HG03025 (cell line): ENCODE results near the gene POLQ.
"Not testable (repeated sequence)": the region's sequence is repeated elsewhere in the genome, so short reads cannot be mapped to it uniquely, and the experiment has no call there.

ENCODE experiments used
- ATAC-seq: cut with Tn5 transposase; IDR thresholded peaks from one replicate; pipeline ENCODE4 v1.9.1; 2021; ENCODE audit warnings: mild to moderate bottlenecking, moderate library complexity; ENCODE audit not compliant: unreplicated experiment, low FRiP score

Gene POLQ

DNA sequence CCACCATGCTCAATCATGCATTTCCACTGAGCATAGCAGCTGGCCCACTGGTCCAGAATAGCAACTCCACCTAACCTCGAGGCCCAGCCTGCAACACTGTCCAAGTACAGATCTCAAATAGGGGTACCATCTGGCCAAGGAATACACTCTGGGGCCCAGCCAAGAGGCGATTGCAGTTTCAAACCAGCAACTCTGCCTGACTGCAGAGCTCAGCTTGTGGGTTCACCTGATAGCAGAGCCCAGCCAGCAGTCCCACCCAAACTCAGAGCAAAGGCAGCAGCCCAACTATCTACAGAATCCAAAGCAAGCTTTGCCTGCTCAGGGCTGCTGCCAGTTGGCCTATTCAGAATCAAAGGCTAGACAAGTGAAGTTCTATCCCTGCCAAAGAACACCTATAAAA lies 30.5 kb downstream of the POLQ start:
- no peak for ATAC-seq

DNA sequence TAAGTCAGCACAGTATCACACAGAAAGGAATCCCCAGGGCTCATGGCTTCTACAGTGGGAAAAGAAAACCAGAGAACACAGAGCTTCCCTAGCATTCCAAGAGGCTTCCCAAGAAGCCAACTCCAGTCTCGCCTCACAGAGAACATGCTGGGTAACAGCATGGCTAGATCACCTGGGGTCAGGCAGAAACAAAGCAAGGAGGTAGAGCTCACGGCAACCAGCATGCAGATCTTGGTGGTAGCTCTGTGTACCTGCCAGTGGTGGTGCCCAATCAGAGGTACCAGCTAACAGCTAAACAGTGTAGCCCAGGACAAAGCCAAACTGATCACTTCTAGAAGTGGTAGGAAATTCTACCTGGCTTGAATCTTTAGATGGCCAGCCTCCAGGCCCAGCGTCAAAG lies 31.3 kb downstream of the POLQ start:
- no peak for ATAC-seq

DNA sequence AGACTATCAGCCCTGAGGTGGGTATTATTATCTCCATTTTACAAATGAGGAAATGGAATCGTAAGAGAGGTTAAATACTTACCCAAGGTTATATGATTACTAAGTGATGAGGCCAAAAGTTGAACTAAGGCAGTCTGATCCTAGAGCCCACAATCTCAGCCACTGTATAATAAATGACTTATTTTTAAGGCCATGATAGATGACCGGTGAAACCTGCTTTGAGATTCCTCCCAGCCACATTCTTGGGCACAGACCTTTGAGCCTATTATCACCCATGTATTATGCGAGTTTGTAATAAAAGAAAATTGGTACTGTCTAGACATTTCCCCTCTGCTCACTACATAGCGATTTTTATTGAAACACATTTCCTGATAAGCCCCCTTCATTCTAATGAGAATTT lies 37.4 kb downstream of the POLQ start:
- ATAC-seq: no peak

DNA sequence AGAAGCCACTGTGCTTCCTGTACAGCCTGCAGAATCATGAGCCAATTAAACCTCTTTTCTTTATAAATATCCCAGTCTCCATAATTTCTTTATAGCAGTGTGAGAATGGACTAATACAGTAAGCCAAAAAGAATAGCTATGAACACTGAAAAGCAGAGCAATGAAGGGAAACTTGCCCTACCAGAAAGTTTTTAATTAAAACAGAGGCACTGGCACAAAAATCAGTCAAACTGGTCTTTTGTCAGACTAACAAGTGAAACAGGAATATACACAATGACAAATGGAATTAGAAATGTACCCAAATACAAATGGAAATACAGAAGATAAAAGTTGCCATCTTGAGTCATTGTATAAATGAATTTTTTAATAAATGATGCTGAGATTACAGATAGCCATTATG lies 40.5 kb downstream of the POLQ start:
- ATAC-seq: no peak

DNA sequence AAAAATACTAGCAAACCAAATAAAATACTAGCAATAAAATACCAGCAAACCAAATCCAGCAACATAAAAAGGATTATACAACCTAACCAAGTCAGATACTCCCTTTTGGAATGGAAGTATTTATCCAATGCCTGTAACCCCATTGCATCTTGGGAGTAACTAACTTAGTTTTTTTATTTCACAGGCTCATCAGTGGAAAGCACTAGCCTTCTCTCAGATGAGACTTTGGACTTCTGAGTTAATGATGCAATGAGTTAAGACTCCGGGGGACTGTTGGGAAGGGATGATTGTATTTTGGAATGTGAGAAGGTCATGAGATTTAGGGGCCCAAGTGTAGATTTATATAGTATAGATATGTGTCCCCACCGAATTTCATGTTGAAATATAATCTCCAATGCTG lies 41.2 kb downstream of the POLQ start:
- ATAC-seq: no peak

DNA sequence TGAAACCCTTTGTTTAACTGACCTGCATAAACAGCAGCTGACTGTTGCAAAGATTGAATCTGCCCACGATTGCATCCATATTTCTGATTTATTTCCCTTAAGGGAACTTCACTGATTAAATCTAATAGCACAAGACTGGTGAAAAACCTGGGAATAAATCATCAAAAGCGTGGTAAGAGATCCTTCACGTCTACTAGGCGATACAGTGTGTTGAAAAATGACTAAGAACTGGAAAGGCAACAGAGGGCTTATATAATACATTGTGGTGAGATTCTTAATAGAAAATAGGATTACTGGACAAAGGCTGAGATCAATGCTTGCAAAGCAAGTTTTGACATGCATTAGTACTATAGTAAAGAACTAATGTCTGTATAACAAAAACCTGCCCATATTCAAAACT lies 49.0 kb downstream of the POLQ start:
- no peak for ATAC-seq

DNA sequence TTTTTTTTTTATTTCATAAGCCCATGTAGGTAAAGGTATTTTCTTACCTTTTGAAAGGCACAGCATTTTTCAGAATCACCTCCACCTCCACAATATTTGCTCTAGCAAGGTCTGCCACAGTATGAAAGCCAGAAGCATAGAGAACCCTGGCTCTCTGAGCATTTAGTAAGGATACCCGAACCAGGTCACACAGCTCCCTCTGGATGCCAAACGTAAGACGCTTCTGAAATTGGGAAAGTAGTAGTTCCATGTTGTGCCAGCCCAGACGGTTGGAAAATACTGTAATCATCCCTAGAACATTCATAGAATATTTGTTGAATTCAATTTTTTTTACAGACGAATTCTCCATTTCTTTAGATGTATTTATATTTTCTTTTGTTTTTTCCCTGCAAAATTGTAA lies 52.4 kb downstream of the POLQ start:
- ATAC-seq: no peak

DNA sequence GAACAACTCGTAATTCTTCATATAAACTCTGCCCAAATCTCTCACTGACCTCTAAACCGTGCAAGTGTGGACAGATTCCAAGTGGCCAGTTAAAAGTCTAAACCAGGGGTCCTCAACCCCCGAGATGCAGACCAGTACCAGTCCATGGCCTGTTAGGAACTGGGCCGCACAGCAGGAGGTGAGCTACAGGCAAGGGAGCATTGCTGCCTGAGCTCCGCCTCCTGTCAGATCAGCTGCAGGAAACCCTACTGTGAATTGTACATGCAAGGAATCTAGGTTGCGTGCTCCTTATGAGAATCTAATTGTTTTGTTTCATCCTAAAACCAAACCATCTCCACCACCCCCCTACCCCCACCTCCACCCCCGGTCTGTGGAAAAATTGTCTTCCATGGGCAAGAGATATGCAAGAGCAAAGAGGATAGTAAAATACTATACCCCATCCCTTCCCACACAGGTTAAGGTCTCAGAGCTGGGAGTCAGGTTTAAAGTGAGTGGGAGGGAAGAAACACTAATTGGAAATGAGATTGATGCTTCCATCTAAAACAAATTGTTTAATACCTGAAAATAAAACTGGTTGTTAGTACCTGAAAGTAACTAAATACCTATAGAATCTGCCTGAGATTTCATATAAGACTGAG lies 54.0 kb downstream of the POLQ start:
- no peak for ATAC-seq

DNA sequence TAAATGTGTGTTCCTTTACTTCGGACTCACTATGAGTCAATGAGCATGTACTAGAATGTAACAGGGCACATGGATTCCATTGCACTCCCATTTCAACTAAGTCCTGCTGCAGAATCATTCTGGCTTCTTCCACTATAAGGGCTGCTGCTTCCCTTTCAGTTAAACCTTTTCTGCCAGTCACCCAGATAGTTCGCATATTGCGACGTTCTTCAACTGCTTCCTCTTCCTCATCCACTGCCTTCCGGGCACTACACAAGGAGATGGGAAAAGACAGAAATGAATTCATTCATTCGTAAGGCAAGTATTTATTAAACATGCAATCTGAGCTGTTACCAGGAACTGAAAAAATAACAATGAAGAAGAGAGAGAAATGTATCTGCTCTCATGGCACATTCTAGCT lies 55.6 kb downstream of the POLQ start:
- ATAC-seq: no peak

DNA sequence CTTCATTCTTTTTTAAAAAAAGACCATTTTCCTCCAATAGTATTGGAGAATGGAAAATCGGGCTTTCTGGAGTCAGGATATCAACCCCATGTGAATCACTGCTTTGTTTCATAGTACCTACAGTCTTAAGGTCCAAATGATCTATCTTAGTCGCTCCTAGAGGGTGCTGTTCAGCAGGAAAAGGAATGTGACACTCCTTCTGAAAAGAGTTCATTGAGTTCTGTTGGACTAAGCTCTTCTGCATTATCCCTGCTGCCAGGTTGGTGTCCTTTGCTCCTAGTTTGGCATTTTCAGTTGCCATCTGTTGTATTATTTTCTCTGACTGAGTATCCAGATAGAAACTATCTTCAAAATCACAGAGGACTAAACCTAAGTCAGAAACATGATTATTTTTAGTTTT lies 57.2 kb downstream of the POLQ start:
- no peak for ATAC-seq

DNA sequence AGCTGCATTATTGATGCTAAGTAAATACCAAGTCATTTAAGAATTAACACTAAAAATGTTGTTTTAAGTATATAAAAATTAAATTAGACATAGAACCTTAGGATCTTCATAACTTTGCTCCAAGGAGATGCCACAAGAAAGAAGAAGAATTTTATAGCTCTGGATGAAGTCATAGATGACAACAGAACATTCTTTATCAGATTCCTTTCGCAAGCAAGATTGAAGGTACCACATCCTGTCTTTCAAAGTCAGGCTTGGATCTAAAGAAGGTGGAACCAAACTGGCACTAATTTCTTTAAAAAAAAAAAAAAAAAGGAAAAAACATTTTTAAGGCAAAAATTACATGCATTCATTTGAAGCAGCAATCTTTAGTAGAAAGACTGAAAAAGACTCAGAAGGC lies 62.5 kb downstream of the POLQ start:
- no peak for ATAC-seq

DNA sequence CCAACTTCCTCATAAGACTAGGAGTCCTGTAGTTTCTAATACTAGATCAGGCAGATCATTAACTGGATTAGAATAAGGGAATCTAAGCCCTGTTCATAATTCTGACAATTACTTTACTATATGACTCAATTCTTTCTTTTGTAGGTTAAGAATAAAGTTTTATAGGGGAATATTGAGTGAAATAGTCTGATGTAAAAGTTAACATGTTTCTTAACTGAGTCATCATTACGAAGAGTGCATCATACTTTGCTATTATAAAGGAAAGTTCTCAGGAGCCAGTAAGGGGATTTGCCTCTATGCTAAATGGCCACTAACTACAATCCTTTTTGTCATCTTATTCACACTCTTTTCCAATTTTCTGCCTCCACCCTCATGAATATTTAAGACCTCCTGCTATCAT lies 63.1 kb downstream of the POLQ start:
- ATAC-seq: no peak

DNA sequence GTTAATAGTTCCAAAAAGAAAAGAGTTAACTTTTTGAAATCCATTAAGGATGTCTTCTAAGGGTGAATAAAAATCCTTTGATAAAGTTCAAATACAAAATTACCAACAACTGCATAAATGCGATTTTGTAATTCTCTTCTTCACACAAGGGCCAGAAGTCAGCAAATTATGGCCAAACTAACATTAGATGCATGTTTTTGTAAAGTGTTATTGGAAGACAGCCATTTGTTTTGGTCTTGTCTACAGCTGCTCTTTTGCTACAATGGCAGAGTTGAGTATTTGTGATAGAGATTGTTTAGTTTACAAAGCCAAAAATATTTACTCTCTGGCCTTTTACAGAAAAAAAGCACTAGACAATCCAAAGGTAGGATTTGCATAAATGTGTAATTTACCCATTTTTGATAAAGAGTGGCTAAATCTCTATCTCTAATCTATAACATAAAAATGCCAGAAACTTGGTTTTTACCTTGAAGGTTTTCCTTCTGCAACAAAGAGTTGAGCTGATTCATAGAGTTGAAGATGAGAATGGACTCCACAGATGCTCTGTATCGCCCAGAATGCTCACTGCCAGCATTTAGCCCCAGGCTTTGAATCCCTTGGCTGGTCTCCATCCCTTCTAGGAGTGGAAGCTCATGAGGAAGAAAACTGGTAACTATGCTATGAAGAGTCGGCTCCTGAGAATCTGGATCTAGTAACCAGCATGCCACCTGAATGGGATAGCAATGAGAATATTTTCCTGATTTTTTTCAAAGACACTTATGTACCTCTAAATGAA lies 64.5 kb downstream of the POLQ start:
- ATAC-seq: no peak

DNA sequence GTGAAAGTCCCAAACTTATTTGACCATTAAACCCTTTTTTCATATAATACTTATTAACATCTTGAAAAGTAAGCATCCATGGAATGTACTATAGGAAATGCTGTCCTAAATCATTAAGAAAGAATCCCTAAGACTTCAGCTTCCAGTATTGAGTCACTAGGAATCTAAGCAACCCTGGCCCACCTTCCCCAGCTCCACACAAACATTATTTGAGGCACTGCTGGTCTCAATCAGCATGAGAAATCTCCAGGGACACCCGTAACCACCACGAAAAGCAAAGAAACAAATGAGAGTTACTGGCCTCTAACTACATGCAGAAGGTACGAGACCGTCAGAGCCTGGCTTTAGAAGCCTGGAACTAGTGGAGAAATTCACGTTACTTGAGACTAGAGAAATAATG lies 68.2 kb downstream of the POLQ start:
- ATAC-seq: no peak

DNA sequence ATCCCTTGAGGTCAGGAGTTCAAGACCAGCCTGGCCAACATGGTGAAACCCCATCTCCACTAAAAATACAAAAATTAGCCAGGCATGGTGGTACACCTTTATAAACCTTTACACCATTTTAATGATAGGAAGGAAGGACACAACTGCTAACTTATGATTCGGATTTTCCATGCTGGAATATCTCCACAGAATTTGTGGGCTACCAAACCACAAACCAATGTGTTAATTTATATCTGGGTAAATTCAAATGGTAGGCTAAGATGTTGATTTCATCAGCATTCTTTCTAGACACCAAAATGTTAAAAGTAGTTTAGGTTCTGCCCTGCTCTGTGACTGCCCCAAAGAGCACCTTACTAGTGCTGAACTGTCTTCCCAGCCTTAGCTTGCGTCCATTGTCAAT lies 72.8 kb downstream of the POLQ start:
- ATAC-seq: no peak

DNA sequence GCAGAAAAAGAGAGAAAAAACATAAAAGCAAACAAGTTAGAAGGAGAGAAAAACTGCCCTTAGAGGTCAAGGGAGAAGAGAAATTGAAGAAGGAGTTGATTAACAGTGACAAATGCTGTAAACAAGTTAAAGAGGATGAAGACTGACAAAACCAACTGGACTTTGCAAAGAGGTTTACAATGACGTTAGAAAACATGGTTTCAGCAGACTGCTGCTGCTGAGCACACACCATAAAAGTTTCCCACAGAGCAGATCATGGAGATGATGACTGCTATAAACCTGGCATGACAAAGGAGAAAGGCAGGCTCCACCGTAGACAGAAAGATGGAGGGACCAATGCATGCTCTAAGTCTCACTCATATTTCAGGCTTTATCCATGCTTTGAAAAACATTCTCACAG lies 78.7 kb downstream of the POLQ start:
- no peak for ATAC-seq

DNA sequence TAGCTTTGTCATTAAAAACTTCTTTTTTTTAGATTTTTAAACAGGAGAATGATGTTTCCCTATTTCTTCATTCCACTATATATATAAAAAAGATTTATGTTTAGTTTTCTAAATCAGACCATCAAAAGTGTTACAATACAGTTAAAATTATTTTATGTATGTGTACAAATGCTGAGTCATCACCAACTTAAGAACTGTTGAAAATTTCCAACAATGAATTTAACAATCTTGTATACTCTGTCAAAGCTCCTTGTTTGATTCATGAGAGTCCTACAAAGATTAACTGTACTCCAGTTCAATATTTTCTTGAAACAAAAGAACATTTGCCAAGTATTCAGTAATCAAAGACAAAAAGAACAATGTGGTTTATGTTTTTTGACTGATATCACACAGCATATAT lies 82.0 kb downstream of the POLQ start:
- no peak for ATAC-seq

DNA sequence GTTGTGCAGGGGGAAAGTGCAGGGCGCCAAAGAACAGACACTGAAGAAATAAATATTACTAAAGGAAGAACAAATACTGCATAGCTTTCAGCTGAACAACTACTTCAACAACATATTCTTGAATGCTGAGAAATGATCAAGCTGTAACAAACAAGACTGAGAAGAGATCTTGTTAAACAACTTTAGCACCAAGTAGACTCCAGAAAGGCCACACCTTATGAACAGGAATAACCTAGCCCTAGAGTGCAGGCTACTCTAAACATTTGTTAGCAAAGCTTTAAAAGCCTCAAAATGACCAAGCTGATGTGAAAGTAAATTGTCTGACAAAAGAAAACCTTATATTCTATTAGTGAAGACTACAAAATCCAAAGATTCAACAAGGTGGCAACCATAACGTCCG lies 83.2 kb downstream of the POLQ start:
- no peak for ATAC-seq

DNA sequence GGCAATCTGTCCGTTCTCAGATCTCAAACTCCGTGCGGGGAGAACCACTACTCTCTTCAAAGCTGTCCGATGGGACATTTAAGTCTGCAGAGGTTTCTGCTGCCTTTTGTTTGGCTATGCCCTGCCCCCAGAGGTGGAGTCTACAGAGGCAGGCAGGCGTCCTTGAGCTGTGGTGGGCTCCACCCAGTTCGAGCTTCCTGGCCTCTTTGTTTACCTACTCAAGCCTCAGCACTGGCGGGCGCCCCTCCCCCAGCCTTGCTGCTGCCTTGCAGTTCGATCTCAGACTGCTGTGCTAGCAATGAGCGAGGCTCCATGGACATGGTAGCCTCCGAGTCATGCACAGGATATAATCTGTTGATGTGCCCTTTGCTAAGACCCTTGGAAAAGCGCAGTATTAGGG lies 94.0 kb downstream of the POLQ start:
- ATAC-seq: not testable (repeated sequence)

DNA sequence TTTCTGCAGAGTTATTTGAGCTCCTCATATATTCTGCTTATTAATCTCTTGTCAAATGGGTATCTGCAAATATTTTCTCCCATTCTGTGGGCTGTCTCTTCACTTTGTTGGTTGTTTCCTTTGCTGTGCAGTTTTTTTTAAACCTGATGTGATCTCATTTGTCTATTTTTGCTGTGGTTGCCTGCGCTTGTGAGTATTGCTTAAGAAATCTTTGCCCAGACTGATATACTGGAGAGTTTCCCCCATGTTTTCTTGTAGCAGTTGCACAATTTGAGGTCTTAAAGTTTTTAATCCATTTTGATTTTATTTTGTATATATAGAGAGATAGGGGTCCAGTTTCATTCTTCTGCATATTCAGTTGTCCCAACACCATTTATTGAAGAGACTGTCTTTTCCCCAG lies 102.3 kb downstream of the POLQ start:
- no peak for ATAC-seq

DNA sequence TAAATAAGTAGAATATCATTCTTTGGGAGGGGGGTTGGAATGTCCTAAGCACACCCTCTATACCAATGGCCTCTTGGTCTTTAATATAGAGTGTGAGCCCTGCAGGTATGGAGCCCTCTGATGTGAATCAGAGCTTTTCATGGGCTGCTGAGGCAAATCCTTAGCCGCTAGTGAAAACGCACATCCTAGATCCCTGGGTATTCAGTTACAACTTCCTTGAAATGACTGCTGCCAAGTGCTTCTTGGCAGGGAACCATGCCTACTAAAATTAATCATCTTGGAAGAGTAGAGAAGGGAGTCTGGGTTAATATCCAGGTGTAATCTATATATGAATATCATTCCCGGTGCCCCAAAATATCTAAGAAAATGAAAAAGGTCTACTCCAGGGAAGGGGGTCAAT lies 109.1 kb downstream of the POLQ start:
- no peak for ATAC-seq

DNA sequence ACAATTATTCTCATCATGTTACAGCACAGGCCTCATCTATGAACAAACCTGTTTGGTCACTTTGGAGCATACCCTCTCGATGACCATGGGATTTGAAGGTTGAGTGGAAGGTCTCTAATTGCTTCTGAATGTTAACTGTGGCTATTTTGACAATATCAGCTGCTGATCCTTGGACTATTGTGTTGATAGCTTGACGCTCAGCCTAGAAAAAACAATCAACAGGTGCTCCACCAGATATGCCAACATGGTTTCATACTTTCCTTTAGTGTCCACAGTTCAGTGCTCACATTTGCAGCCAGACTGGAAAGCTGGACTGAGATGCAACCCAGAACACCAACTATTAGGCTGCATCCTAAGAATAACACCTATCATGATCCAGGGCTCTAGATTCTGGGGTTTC lies 109.7 kb downstream of the POLQ start:
- ATAC-seq: no peak
